HEK293 (cell line): Measurements from ENCODE around the gene PDE4D.
A peak's percentile ranks its signal among the peaks of the same experiment; 100 is the strongest.

ENCODE experiments used
- EGR2 ChIP-seq: fragments of 450-650 bp; formaldehyde crosslinking; IDR thresholded peaks from 2 replicates; pipeline ENCODE4 v1.5.1; 2016; ENCODE audit warnings: low read depth, missing biosample characterization, missing genetic modification characterization
- KLF8 ChIP-seq: fragments of 450-650 bp; formaldehyde crosslinking; IDR thresholded peaks from 2 replicates; pipeline ENCODE4 v1.5.1; 2016; ENCODE audit warnings: missing biosample characterization, missing genetic modification characterization
- KLF9 ChIP-seq: fragments of 450-650 bp; formaldehyde crosslinking; IDR thresholded peaks from 2 replicates; pipeline ENCODE4 v1.5.1; 2016; ENCODE audit warnings: missing biosample characterization, missing genetic modification characterization, low read depth
- MZF1 ChIP-seq: fragments of 450-650 bp; formaldehyde crosslinking; IDR thresholded peaks from 2 replicates; pipeline ENCODE4 v1.5.1; 2017; ENCODE audit warnings: missing biosample characterization, missing genetic modification characterization, borderline replicate concordance
- PRDM4 ChIP-seq: fragments of 450-650 bp; formaldehyde crosslinking; IDR thresholded peaks from 2 replicates; pipeline ENCODE4 v1.5.1; 2017; ENCODE audit warnings: missing biosample characterization, missing genetic modification characterization
- REST ChIP-seq: fragments of 450-650 bp; formaldehyde crosslinking; IDR thresholded peaks from 2 replicates; pipeline ENCODE4 v1.5.1; 2016; ENCODE audit warnings: missing biosample characterization, missing genetic modification characterization
- SP7 ChIP-seq: fragments of 450-650 bp; formaldehyde crosslinking; IDR thresholded peaks from 2 replicates; pipeline ENCODE4 v1.5.1; 2016; ENCODE audit warnings: missing biosample characterization, missing genetic modification characterization
- WT1 ChIP-seq: fragments of 450-650 bp; formaldehyde crosslinking; IDR thresholded peaks from 2 replicates; pipeline ENCODE4 v1.5.1; 2016; ENCODE audit warnings: missing biosample characterization, missing genetic modification characterization
- ZBTB21 ChIP-seq: fragments of 450-650 bp; formaldehyde crosslinking; IDR thresholded peaks from 2 replicates; pipeline ENCODE4 v1.5.1; 2017; ENCODE audit warnings: missing biosample characterization, missing genetic modification characterization
- ZNF157 ChIP-seq: fragments of 450-650 bp; formaldehyde crosslinking; IDR thresholded peaks from 2 replicates; pipeline ENCODE4 v1.5.1; 2016; ENCODE audit warnings: missing biosample characterization, missing genetic modification characterization
- ZNF18 ChIP-seq: fragments of 450-650 bp; formaldehyde crosslinking; IDR thresholded peaks from 2 replicates; pipeline ENCODE4 v1.5.1; 2016; ENCODE audit warnings: missing biosample characterization, missing genetic modification characterization
- ZNF266 ChIP-seq: fragments of 450-650 bp; formaldehyde crosslinking; IDR thresholded peaks from 2 replicates; pipeline ENCODE4 v1.5.1; 2016; ENCODE audit warnings: missing biosample characterization, missing genetic modification characterization, low read depth
- ZNF280C ChIP-seq: fragments of 450-650 bp; formaldehyde crosslinking; IDR thresholded peaks from 2 replicates; pipeline ENCODE4 v1.5.1; 2016; ENCODE audit warnings: missing biosample characterization, missing genetic modification characterization
- ZNF544 ChIP-seq: fragments of 450-650 bp; formaldehyde crosslinking; IDR thresholded peaks from 2 replicates; pipeline ENCODE4 v1.5.0; 2017; ENCODE audit warnings: missing biosample characterization, missing genetic modification characterization
- ZNF548 ChIP-seq: fragments of 450-650 bp; formaldehyde crosslinking; IDR thresholded peaks from 2 replicates; pipeline ENCODE4 v1.5.1; 2016; ENCODE audit warnings: missing biosample characterization, missing genetic modification characterization
- ZNF558 ChIP-seq: fragments of 450-650 bp; formaldehyde crosslinking; IDR thresholded peaks from 2 replicates; pipeline ENCODE4 v1.5.1; 2016; ENCODE audit warnings: missing biosample characterization, missing genetic modification characterization
- ZNF626 ChIP-seq: fragments of 450-650 bp; sonication (Bioruptor Pico); formaldehyde crosslinking; IDR thresholded peaks from 2 replicates; pipeline ENCODE4 v1.5.1; 2018; ENCODE audit warnings: missing biosample characterization, missing genetic modification characterization, inconsistent platforms
- ZNF645 ChIP-seq: fragments of 450-650 bp; formaldehyde crosslinking; IDR thresholded peaks from 2 replicates; pipeline ENCODE4; 2016; ENCODE audit warnings: missing biosample characterization, missing genetic modification characterization
- ZNF777 ChIP-seq: fragments of 450-650 bp; formaldehyde crosslinking; IDR thresholded peaks from 2 replicates; pipeline ENCODE4 v1.5.1; 2017; ENCODE audit warnings: missing biosample characterization, missing genetic modification characterization, borderline replicate concordance
- TF ChIP-seq, protein P1 (sequence below): fragments of 450-650 bp; formaldehyde crosslinking; IDR thresholded peaks from 2 replicates; pipeline ENCODE4 v1.5.1; 2016; ENCODE audit warnings: missing biosample characterization, missing genetic modification characterization
- TF ChIP-seq, protein P2 (sequence below): sonication (generic); formaldehyde crosslinking; IDR thresholded peaks from 2 replicates; pipeline ENCODE4 v1.8.1; 2022; ENCODE audit warnings: mild to moderate bottlenecking, moderate library complexity, missing genetic modification reagents
- TF ChIP-seq, protein P3 (sequence below): fragments of 450-650 bp; formaldehyde crosslinking; IDR thresholded peaks from 2 replicates; pipeline ENCODE4 v1.5.1; 2016; ENCODE audit warnings: missing biosample characterization, missing genetic modification characterization
- TF ChIP-seq, protein P4 (sequence below): fragments of 450-650 bp; formaldehyde crosslinking; IDR thresholded peaks from 2 replicates; pipeline ENCODE4 v1.5.1; 2017; ENCODE audit warnings: missing biosample characterization, missing genetic modification characterization

Gene PDE4D

GRCh38 chr5:59186623-59187022 lies 706.9 kb downstream of the PDE4D start (continued):
- TF ChIP-seq REST (tag by site-specific recombination) (no peak), KLF9 (no peak), ZNF18 (tag by site-specific recombination) (no peak), EGR2 (tag by site-specific recombination) (no peak), MZF1 (tag by site-specific recombination) (no peak), ZNF548 (no peak), ZBTB21 (peak; percentile 82), PRDM4 (tag by site-specific recombination) (no peak), ZNF558 (tag by site-specific recombination) (peak; percentile 41; the same call in 1 of the 2 replicates), SP7 (tag by site-specific recombination) (no peak), ZNF777 (no peak), ZNF266 (tag by site-specific recombination) (no peak), ZNF645 (tag by site-specific recombination) (no peak), ZNF626 (tag by site-specific recombination) (no peak), ZNF157 (tag by site-specific recombination) (no peak), KLF8 (no peak), ZNF544 (tag by site-specific recombination) (no peak), WT1 (tag by site-specific recombination) (peak; percentile 55), ZNF280C (tag by site-specific recombination) (no peak)
- TF ChIP-seq, protein P1, sequence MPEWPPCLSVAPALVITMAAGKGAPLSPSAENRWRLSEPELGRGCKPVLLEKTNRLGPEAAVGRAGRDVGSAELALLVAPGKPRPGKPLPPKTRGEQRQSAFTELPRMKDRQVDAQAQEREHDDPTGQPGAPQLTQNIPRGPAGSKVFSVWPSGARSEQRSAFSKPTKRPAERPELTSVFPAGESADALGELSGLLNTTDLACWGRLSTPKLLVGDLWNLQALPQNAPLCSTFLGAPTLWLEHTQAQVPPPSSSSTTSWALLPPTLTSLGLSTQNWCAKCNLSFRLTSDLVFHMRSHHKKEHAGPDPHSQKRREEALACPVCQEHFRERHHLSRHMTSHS, result no peak
- TF ChIP-seq, protein P2, sequence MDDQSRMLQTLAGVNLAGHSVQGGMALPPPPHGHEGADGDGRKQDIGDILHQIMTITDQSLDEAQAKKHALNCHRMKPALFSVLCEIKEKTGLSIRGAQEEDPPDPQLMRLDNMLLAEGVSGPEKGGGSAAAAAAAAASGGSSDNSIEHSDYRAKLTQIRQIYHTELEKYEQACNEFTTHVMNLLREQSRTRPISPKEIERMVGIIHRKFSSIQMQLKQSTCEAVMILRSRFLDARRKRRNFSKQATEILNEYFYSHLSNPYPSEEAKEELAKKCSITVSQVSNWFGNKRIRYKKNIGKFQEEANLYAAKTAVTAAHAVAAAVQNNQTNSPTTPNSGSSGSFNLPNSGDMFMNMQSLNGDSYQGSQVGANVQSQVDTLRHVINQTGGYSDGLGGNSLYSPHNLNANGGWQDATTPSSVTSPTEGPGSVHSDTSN (CRISPR knock-in tag), result no peak
- TF ChIP-seq, protein P3, sequence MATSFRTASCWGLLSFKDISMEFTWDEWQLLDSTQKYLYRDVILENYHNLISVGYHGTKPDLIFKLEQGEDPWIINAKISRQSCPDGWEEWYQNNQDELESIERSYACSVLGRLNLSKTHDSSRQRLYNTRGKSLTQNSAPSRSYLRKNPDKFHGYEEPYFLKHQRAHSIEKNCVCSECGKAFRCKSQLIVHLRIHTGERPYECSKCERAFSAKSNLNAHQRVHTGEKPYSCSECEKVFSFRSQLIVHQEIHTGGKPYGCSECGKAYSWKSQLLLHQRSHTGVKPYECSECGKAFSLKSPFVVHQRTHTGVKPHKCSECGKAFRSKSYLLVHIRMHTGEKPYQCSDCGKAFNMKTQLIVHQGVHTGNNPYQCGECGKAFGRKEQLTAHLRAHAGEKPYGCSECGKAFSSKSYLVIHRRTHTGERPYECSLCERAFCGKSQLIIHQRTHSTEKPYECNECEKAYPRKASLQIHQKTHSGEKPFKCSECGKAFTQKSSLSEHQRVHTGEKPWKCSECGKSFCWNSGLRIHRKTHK (tag by site-specific recombination), result no peak
- TF ChIP-seq, protein P4, sequence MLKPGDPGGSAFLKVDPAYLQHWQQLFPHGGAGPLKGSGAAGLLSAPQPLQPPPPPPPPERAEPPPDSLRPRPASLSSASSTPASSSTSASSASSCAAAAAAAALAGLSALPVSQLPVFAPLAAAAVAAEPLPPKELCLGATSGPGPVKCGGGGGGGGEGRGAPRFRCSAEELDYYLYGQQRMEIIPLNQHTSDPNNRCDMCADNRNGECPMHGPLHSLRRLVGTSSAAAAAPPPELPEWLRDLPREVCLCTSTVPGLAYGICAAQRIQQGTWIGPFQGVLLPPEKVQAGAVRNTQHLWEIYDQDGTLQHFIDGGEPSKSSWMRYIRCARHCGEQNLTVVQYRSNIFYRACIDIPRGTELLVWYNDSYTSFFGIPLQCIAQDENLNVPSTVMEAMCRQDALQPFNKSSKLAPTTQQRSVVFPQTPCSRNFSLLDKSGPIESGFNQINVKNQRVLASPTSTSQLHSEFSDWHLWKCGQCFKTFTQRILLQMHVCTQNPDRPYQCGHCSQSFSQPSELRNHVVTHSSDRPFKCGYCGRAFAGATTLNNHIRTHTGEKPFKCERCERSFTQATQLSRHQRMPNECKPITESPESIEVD (tag by site-specific recombination), result peak; percentile 70
